ENCODE measurements around the gene GFRA1.

GFRA1 gene

GRCh38 chr10:116262678-116263077 is 10.3 kb downstream of the GFRA1 start:
- Histone ChIP-seq H3K27me3 (peaks cover 66% of the 10 kb centered on the region), H3K4me3 (ENCODE audit: low read depth in 1 of 2, low read length in 1 of 2) (no peak overlapping the region)
- TF ChIP-seq CTCF (IDR thresholded peaks at IDR 0.05) = no peak

GRCh38 chr10:116260599-116260998 is 12.4 kb downstream of the GFRA1 start:
- H3K27me3 ChIP-seq = peaks cover 48% of the 10 kb centered on the region
- H3K9me3 ChIP-seq = no peaks in the 10 kb centered on the region
- H3K27ac ChIP-seq = no peak overlapping the region
- no peak overlapping the region for H3K4me3 ChIP-seq (ENCODE audit: low read depth in 1 of 2, low read length in 1 of 2)
- no peak for TF ChIP-seq CTCF (IDR thresholded peaks at IDR 0.05)
- H3K36me3 ChIP-seq = no peaks in the 10 kb centered on the region
- no peaks in the 10 kb centered on the region for H3K4me1 ChIP-seq (ENCODE audit: control insufficient read depth in 1 of 2, insufficient read depth in 1 of 2, low read depth in 1 of 2, low read length in 1 of 2)

More at GRCh38 chr10:116262678-116263077, 10.3 kb downstream of the GFRA1 start:
- Histone ChIP-seq H3K9me3 (no peaks in the 10 kb centered on the region), H3K27ac (no peak overlapping the region), H3K4me1 (ENCODE audit: control insufficient read depth in 1 of 2, insufficient read depth in 1 of 2, low read depth in 1 of 2, low read length in 1 of 2) (no peaks in the 10 kb centered on the region), H3K36me3 (no peaks in the 10 kb centered on the region)

GRCh38 chr10:116259638-116260037 is 13.4 kb downstream of the GFRA1 start:
- Histone ChIP-seq H3K4me1 (ENCODE audit: control insufficient read depth in 1 of 2, insufficient read depth in 1 of 2, low read depth in 1 of 2, low read length in 1 of 2) (no peaks in the 10 kb centered on the region), H3K27ac (no peak overlapping the region), H3K9me3 (no peaks in the 10 kb centered on the region), H3K4me3 (ENCODE audit: low read depth in 1 of 2, low read length in 1 of 2) (no peak overlapping the region), H3K36me3 (no peaks in the 10 kb centered on the region), H3K27me3 (peaks cover 43% of the 10 kb centered on the region)
- no peak for TF ChIP-seq CTCF (IDR thresholded peaks at IDR 0.05)

GRCh38 chr10:116257785-116258184 is 15.2 kb downstream of the GFRA1 start:
- H3K27ac ChIP-seq = no peak overlapping the region
- H3K4me1 ChIP-seq (ENCODE audit: control insufficient read depth in 1 of 2, insufficient read depth in 1 of 2, low read depth in 1 of 2, low read length in 1 of 2) = no peaks in the 10 kb centered on the region
- no peak overlapping the region for H3K4me3 ChIP-seq (ENCODE audit: low read depth in 1 of 2, low read length in 1 of 2)
- no peak for TF ChIP-seq CTCF (IDR thresholded peaks at IDR 0.05)
- H3K27me3 ChIP-seq = peaks cover 34% of the 10 kb centered on the region
- no peaks in the 10 kb centered on the region for H3K9me3 ChIP-seq
- H3K36me3 ChIP-seq = no peaks in the 10 kb centered on the region

GRCh38 chr10:116256752-116257259 is 16.2 kb downstream of the GFRA1 start:
- Histone ChIP-seq H3K27ac (no peak overlapping the region), H3K4me1 (ENCODE audit: control insufficient read depth in 1 of 2, insufficient read depth in 1 of 2, low read depth in 1 of 2, low read length in 1 of 2) (no peaks in the 10 kb centered on the region), H3K27me3 (peaks cover 24% of the 10 kb centered on the region), H3K9me3 (no peaks in the 10 kb centered on the region), H3K36me3 (no peaks in the 10 kb centered on the region), H3K4me3 (ENCODE audit: low read depth in 1 of 2, low read length in 1 of 2) (no peak overlapping the region)
- TF ChIP-seq CTCF (IDR thresholded peaks at IDR 0.05) = no peak

Data from neutrophil (primary cell).